Mesendoderm (in vitro differentiated cells): ENCODE measurements around the gene TFG.

Experiments
- DNase-seq: peaks from one replicate; pipeline ENCODE4 v3.0.0; 2013
- H2AK5ac ChIP-seq: 2 replicates; pipeline ENCODE4 v1.6.1; 2013; ENCODE audit warnings: low read length, inconsistent platforms
- H2BK120ac ChIP-seq: 2 replicates; pipeline ENCODE4 v1.6.1; 2013; ENCODE audit warnings: low read depth, mild to moderate bottlenecking, low read length, moderate library complexity, mixed read lengths
- H2BK15ac ChIP-seq: replicated peaks from 2 replicates; pipeline ENCODE4 v1.6.1; 2013; ENCODE audit warnings: low read depth, mild to moderate bottlenecking, moderate library complexity
- H2BK5ac ChIP-seq: 2 replicates; pipeline ENCODE4 v1.6.1; 2013; ENCODE audit warnings: low read length, inconsistent platforms
- H3K18ac ChIP-seq: 2 replicates; pipeline ENCODE4 v1.6.1; 2013; ENCODE audit warnings: mild to moderate bottlenecking, low read length, mixed read lengths
- H3K23ac ChIP-seq: one replicate; pipeline ENCODE4 v1.6.1; 2013; ENCODE audit warnings: low read length
- H3K27ac ChIP-seq: 2 replicates; pipeline ENCODE4 v1.5.1; 2013; ENCODE audit warnings: low read depth, mild to moderate bottlenecking, inconsistent platforms, low read length, moderate library complexity
- H3K27me3 ChIP-seq: 2 replicates; pipeline ENCODE4 v1.6.1; 2013; ENCODE audit warnings: low read length, control low read depth, mild to moderate bottlenecking, inconsistent platforms; ENCODE audit not compliant: insufficient read depth, poor library complexity
- H3K36me3 ChIP-seq: 2 replicates; pipeline ENCODE4 v1.6.1; 2013; ENCODE audit warnings: low read length, inconsistent platforms; ENCODE audit not compliant: control insufficient read depth, insufficient read depth
- H3K4ac ChIP-seq: one replicate; pipeline ENCODE4 v1.6.1; 2013; ENCODE audit warnings: low read depth, mild to moderate bottlenecking, low read length, moderate library complexity
- H3K4me1 ChIP-seq: 2 replicates; pipeline ENCODE4 v1.6.1; 2013; ENCODE audit warnings: low read depth, low read length, inconsistent platforms; ENCODE audit not compliant: control insufficient read depth
- H3K4me2 ChIP-seq: 2 replicates; pipeline ENCODE4 v1.6.1; 2013; ENCODE audit warnings: low read length
- H3K4me3 ChIP-seq: 2 replicates; pipeline ENCODE4 v1.5.1; 2013; ENCODE audit warnings: mild to moderate bottlenecking, low read length
- H3K56ac ChIP-seq: one replicate; pipeline ENCODE4 v1.6.1; 2013; ENCODE audit warnings: low read length
- H3K79me1 ChIP-seq: 2 replicates; pipeline ENCODE4 v1.6.1; 2013; ENCODE audit warnings: low read length, inconsistent platforms
- H3K79me2 ChIP-seq: 2 replicates; pipeline ENCODE4 v1.6.1; 2013; ENCODE audit warnings: mild to moderate bottlenecking, low read length; ENCODE audit not compliant: control insufficient read depth, insufficient read depth
- H3K9ac ChIP-seq: 2 replicates; pipeline ENCODE4 v1.6.1; 2013; ENCODE audit warnings: low read length, inconsistent platforms
- H4K5ac ChIP-seq: one replicate; pipeline ENCODE4 v1.6.1; 2013; ENCODE audit warnings: low read length
- H4K8ac ChIP-seq: one replicate; pipeline ENCODE4 v1.6.1; 2013; ENCODE audit warnings: low read depth, mild to moderate bottlenecking, control low read depth, low read length, moderate library complexity
- WGBS: extraction: QIAGEN DNeasy Blood & Tissue Kit; methylation state at CpG from one replicate; pipeline ENCODE4 v1.1.7; 2013; ENCODE audit warnings: low lambda C conversion rate, missing lambda C conversion rate; ENCODE audit not compliant: insufficient coverage; ENCODE audit errors: extremely low coverage; 5-methylcytosine and 5-hydroxymethylcytosine counted together

Gene TFG

GRCh38 chr3:100719136-100719535 is 9.8 kb downstream of the TFG start:
- peaks cover 2% of the 10 kb centered on the region for H3K36me3 ChIP-seq

GRCh38 chr3:100720426-100720825 is 11.1 kb downstream of the TFG start:
- Histone ChIP-seq H4K8ac (no peak overlapping the region), H2AK5ac (no peak overlapping the region), H4K5ac (no peak overlapping the region), H3K4me2 (no peak overlapping the region), H2BK15ac (no peak overlapping the region), H3K27ac (no peak overlapping the region), H3K4me3 (no peak overlapping the region), H3K56ac (no peak overlapping the region), H3K4me1 (no peaks in the 10 kb centered on the region), H3K23ac (no peak overlapping the region), H2BK5ac (no peak overlapping the region), H3K79me1 (peaks cover 5% of the 10 kb centered on the region), H3K18ac (no peak overlapping the region), H3K27me3 (no peaks in the 10 kb centered on the region), H3K36me3 (no peaks in the 10 kb centered on the region), H2BK120ac (no peak overlapping the region), H3K4ac (no peak overlapping the region), H3K79me2 (peaks cover 26% of the 10 kb centered on the region), H3K9ac (no peak overlapping the region)
- WGBS, result no CpG with 5 or more reads among the region's 5 CpGs
- peak; percentile 74 for DNase-seq

More at GRCh38 chr3:100719136-100719535, 9.8 kb downstream of the TFG start:
- no peak overlapping the region for H3K18ac ChIP-seq
- H3K4ac ChIP-seq, result no peak overlapping the region
- no peak overlapping the region for H2AK5ac ChIP-seq
- no peak overlapping the region for H3K27ac ChIP-seq
- WGBS, result no CpG with 5 or more reads among the region's 1 CpG
- no peak overlapping the region for H3K23ac ChIP-seq
- H4K8ac ChIP-seq, result no peak overlapping the region
- no peak overlapping the region for H3K4me2 ChIP-seq
- no peak overlapping the region for H2BK5ac ChIP-seq
- H4K5ac ChIP-seq, result no peak overlapping the region
- H3K79me1 ChIP-seq, result peaks cover 7% of the 10 kb centered on the region
- no peak overlapping the region for H2BK120ac ChIP-seq
- H3K27me3 ChIP-seq, result no peaks in the 10 kb centered on the region
- no peak overlapping the region for H3K9ac ChIP-seq
- peaks cover 33% of the 10 kb centered on the region for H3K79me2 ChIP-seq
- no peak overlapping the region for H2BK15ac ChIP-seq
- H3K56ac ChIP-seq, result no peak overlapping the region
- no peak for DNase-seq
- H3K4me1 ChIP-seq, result peaks cover 2% of the 10 kb centered on the region
- no peak overlapping the region for H3K4me3 ChIP-seq

- no peak overlapping the region for H2BK15ac ChIP-seq
- no peak overlapping the region for H2AK5ac ChIP-seq
- no peaks in the 10 kb centered on the region for H3K36me3 ChIP-seq
- H3K79me1 ChIP-seq, result peaks cover 4% of the 10 kb centered on the region
- no peak overlapping the region for H2BK5ac ChIP-seq
- H3K27me3 ChIP-seq, result no peaks in the 10 kb centered on the region
- WGBS, result no CpG with 5 or more reads among the region's 3 CpGs
- H3K27ac ChIP-seq, result peak overlapping the region; percentile 60
- peak; percentile 32 for DNase-seq
- H4K8ac ChIP-seq, result no peak overlapping the region
- H4K5ac ChIP-seq, result no peak overlapping the region
- peak overlapping the region; percentile 8 for H3K23ac ChIP-seq
- no peak overlapping the region for H3K4me2 ChIP-seq
- peak overlapping the region; percentile 2 for H3K4ac ChIP-seq
- peaks cover 5% of the 10 kb centered on the region for H3K4me1 ChIP-seq
- H3K4me3 ChIP-seq, result no peak overlapping the region
- H3K79me2 ChIP-seq, result peaks cover 4% of the 10 kb centered on the region
- no peak overlapping the region for H2BK120ac ChIP-seq
- peak overlapping the region; percentile 84 for H3K18ac ChIP-seq
- peak overlapping the region; percentile 73 for H3K56ac ChIP-seq
- H3K9ac ChIP-seq, result peak overlapping the region; percentile 10
Measured at GRCh38 chr3:100725935-100726513, 16.7 kb downstream of the TFG start.

- Histone ChIP-seq H2BK5ac (no peak overlapping the region), H3K4me2 (no peak overlapping the region), H3K79me2 (peaks cover 2% of the 10 kb centered on the region), H3K23ac (no peak overlapping the region), H3K79me1 (no peaks in the 10 kb centered on the region), H3K4me1 (peaks cover 5% of the 10 kb centered on the region), H3K4me3 (no peak overlapping the region), H2AK5ac (no peak overlapping the region), H2BK15ac (no peak overlapping the region), H3K9ac (no peak overlapping the region), H4K5ac (no peak overlapping the region), H3K36me3 (no peaks in the 10 kb centered on the region), H3K56ac (no peak overlapping the region), H2BK120ac (no peak overlapping the region), H3K27ac (no peak overlapping the region), H3K27me3 (no peaks in the 10 kb centered on the region), H4K8ac (no peak overlapping the region), H3K4ac (no peak overlapping the region), H3K18ac (peak overlapping the region; percentile 71)
- WGBS, result no CpG with 5 or more reads among the region's 1 CpG
- DNase-seq, result peak; percentile 62
Measured at GRCh38 chr3:100726706-100727105, 17.4 kb downstream of the TFG start.

GRCh38 chr3:100730524-100730923 is 21.2 kb downstream of the TFG start:
- no peak overlapping the region for H3K56ac ChIP-seq
- peaks cover 2% of the 10 kb centered on the region for H3K79me2 ChIP-seq
- no peak overlapping the region for H2BK120ac ChIP-seq
- H3K23ac ChIP-seq, result no peak overlapping the region
- H3K18ac ChIP-seq, result no peak overlapping the region
- no peak overlapping the region for H4K8ac ChIP-seq
- no peak overlapping the region for H3K4me2 ChIP-seq
- H4K5ac ChIP-seq, result no peak overlapping the region
- no peaks in the 10 kb centered on the region for H3K27me3 ChIP-seq
- DNase-seq, result peak; percentile 73
- no peak overlapping the region for H3K27ac ChIP-seq
- no peak overlapping the region for H2AK5ac ChIP-seq
- no peaks in the 10 kb centered on the region for H3K36me3 ChIP-seq
- no peak overlapping the region for H3K4me3 ChIP-seq
- H2BK5ac ChIP-seq, result no peak overlapping the region
- no peaks in the 10 kb centered on the region for H3K79me1 ChIP-seq
- no peak overlapping the region for H3K9ac ChIP-seq
- H3K4me1 ChIP-seq, result peaks cover 5% of the 10 kb centered on the region
- no peak overlapping the region for H2BK15ac ChIP-seq
- H3K4ac ChIP-seq, result no peak overlapping the region
- WGBS, result 100% methylated on average over 1 of the region's 3 CpGs

- Histone ChIP-seq H3K4ac (no peak overlapping the region), H3K4me3 (no peak overlapping the region), H3K27ac (no peak overlapping the region), H3K79me1 (no peaks in the 10 kb centered on the region), H2AK5ac (no peak overlapping the region), H3K4me1 (peaks cover 1% of the 10 kb centered on the region), H3K79me2 (peaks cover 2% of the 10 kb centered on the region), H2BK15ac (no peak overlapping the region), H3K23ac (no peak overlapping the region), H3K27me3 (no peaks in the 10 kb centered on the region), H4K5ac (no peak overlapping the region), H3K36me3 (no peaks in the 10 kb centered on the region), H3K56ac (no peak overlapping the region), H3K18ac (no peak overlapping the region), H3K9ac (no peak overlapping the region), H4K8ac (no peak overlapping the region), H2BK5ac (no peak overlapping the region), H3K4me2 (no peak overlapping the region), H2BK120ac (no peak overlapping the region)
- no peak for DNase-seq
- WGBS, result no CpG with 5 or more reads among the region's 3 CpGs
Measured at GRCh38 chr3:100732435-100732834, 23.1 kb downstream of the TFG start.
